GM19240 (cell line): ENCODE data around the gene OSBP2.

Experiments used
- DNase-seq: peaks from one replicate; pipeline ENCODE4 v3.0.0; 2011; ENCODE audit warnings: low spot score; ENCODE audit not compliant: insufficient read length

OSBP2 gene

DNA sequence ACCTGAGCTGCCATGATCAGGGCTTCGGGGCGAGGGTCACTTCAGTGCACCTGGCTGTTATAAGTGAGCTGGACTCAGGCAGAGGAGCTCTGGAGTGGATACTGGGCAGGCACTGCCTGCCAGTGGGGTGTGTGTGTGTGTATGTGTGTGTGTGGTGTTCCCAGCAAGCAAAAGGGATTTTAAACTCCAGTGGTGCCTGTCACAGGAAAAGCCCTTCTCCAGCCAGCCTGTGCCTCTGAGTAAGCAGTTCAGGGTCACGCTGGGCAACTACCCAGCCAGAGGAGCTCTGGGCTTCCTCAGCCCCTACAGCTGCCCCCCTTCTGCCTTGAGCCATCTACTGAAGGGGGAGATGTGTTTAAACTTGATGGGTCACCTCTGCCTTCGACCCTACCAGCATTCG, 109.0 kb downstream of the OSBP2 start:
- DNase-seq: no peak

- DNase-seq: no peak
Measured at GRCh38 chr22:30804626-30805025, 110.0 kb downstream of the OSBP2 start.

DNA sequence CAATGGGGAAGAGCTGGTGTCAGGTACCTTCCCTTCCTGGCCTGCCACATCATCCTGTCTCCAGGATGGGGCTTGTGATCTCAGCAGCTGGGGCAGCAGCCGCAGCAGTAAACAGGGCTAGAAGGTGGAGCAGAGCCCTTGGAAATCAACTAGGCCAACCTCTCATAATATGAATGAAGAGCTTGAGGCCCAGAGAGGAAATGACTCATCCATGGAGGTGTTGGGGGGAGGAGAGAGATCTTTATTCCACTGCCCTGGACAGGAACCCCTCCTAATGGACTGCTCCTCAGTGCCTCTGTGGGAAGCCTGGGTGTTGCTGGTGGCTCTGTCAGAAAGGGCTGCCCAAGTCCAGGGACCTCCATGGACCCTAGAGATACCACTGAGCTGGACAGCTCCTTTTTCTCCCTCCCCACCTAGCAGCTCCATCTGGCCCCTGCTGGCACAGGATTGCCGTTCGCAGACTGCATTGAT, 111.8 kb downstream of the OSBP2 start:
- DNase-seq: no peak

DNA sequence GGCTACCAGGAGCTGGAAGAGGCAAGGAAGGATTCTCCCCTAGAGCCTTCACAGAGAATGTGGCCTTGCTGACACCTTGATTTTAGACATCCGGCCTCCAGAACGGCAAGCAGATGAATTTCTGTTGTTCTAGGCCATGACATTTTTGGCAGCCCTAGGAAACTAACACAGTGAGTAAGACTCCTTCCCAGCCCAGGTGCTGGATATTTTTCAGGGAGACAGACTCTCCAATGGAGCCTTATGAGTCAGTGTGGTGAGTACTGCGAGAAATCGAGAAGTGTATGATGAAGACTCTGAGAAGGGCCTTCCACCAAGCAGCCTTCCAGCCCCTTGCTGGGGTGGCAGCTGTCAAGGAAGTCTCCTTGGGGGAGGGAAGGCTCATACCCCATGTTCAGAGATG, 114.4 kb downstream of the OSBP2 start:
- DNase-seq: no peak

- DNase-seq: no peak
Measured at GRCh38 chr22:30810105-30810504, 115.4 kb downstream of the OSBP2 start.

GRCh38 chr22:30813936-30814335, 119.3 kb downstream of the OSBP2 start:
- no peak for DNase-seq

- no peak for DNase-seq
Measured at GRCh38 chr22:30816413-30816812, 121.7 kb downstream of the OSBP2 start.

DNA sequence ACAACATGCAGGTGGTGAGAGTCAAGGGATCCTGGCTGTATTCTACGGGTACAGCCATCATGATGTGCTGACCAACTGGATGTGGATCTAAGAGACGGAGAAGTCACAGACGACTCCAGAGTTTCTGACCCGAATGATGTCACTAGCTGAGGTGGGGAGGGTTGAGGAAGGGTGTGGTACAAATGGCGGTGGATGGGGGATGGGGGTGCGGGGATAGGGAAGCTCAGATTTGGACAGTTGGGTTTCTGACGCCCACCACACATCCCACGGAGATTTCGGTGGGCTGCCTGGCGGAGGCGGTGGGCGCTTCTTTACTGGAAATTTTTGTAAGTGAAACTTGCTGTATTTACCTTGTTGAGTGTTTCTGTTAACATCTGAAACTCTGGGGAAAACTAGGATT, 126.7 kb downstream of the OSBP2 start:
- DNase-seq: no peak

- DNase-seq: no peak
Measured at GRCh38 chr22:30821863-30822215, 127.2 kb downstream of the OSBP2 start.

DNA sequence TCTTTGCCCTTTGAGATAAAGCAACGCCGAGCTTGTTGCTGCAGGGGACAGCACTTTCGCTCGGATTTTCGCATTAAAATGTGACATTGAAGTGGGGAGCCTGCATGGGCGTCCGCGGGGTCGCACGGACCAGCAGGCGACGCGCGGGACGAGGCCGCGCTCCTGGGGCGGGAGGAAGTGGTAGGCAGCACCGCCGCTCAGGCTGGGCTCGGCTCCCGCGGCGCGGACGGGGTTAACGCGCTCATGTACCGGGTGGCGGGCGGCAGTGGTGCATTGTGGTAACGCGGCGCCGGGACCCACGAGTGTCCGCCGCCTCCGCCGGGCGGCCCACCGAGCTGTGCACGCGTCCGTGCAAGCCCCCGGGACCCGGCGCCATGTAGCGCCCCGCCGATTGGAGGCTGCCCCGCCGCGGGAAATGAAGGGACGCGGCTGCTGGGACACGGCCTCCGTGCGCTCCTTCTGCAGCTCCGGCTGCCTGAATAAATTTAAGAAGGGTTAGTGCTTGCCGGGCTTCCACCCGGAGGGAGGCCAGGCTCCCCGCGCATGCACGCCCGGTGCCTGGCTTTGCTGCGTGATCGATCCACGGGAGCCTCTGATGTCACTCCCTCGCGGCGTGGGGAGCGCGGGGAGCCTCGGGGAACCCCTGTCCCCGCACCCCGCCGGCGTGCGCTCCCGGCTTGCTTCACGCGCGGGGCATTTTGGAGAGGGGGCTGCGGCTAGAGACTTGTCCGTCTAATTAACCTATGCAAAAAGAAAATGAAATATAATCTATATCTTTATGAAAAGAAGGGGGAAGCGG, 127.7 kb downstream of the OSBP2 start:
- DNase-seq: no peak

DNA sequence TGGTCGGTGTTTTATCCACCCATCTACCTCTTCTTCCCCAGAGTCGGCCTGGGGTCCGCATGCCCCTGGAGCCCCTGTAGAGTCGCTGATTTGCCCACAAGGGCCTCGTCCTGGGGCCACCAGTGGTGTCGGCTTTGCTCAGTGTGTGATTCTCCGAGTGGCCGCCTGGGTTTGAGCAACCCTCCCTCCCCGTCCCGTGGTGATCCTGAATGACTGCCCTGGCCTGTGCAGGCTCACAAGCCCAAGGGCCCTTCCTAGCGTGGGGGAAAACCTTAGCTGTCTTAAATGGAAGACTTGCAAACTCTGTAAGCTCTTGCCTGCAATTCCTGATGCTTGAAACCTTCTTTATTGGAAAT, 128.3 kb downstream of the OSBP2 start:
- DNase-seq: no peak

GRCh38 chr22:30824096-30824495, 129.4 kb downstream of the OSBP2 start:
- no peak for DNase-seq

- DNase-seq: no peak
Measured at GRCh38 chr22:30824711-30825110, 130.0 kb downstream of the OSBP2 start.

- DNase-seq: no peak
Measured at GRCh38 chr22:30825711-30826505, 131.2 kb downstream of the OSBP2 start.

DNA sequence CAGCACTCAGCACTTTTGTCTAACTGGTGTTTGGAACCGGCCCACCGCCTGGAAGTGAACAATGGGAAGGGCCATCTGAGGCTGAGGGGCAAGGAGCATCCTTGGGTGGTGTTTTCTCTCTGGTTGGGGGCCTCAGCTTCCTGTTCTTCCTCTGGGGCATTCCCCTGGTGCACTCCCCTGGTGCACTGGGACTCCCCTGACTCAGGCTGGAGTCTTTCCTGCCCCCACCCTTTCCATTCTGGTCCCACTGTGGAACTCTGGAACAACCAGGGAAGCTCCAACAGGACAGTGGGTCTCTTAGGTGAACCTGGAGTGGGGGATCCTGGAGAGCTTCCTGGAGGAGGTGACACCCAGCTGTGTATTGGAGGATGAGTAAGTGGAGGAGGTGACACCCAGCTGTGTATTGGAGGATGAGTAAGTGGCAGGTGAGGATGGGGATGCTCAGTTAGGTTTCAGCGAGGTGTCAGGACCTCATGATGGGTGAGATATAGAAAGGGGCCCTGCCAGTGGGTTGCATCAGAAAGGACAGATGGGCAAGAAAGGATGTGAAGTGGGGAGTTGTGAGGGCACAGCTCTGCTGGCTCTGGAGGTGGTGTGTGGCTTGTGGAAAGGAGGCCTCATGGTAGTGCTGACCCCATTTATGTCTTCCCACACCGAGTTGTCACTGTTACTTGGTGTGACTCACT, 132.1 kb downstream of the OSBP2 start:
- DNase-seq: no peak

GRCh38 chr22:30827646-30828045, 133.0 kb downstream of the OSBP2 start:
- no peak for DNase-seq

DNA sequence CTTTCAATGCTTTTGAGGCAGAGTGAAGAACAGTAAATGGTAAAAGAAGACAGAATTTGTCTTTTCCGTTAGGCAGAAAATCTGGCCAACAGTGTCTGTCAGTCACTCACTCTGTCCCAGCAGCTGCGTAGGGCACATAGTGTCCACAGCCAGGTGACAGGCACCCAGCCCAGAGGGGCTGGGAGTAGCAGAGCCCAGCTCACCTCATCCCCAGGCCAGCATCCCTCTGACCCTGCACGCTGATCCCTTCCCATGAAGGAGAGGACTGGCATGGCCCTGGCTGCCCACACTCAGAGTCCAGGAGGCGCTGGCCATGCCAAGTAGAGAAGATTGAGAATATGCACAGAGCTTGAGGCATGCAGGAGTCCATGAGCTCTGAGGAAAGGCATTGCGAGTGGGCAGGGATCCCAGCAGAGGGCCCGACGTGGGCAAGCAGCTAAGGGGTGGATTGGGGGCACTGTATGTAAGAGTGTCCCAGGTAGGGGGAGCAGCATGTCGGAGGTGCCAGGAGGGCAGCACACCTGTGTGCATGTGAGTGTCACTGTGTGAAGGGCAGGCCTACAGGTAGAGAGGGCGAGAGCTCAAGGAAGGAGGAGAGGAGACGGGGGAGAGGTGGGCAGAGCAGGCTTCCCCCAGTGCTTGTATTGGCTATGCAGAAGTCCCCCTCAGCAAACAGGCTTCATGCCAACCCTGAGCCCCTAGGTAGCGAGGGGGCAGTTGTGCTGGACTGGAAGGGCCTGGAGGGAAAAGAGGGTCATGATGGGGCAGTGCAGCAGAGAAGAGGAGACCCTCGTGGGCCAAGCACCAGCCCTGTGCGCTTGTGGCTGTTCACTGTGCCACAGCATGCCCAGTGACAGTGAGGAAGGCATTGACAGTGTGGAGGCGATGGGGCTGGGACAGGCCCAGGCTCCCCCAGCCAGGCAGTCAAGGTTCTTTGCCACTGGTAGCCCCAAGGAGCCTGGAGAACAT, 133.8 kb downstream of the OSBP2 start:
- no peak for DNase-seq

DNA sequence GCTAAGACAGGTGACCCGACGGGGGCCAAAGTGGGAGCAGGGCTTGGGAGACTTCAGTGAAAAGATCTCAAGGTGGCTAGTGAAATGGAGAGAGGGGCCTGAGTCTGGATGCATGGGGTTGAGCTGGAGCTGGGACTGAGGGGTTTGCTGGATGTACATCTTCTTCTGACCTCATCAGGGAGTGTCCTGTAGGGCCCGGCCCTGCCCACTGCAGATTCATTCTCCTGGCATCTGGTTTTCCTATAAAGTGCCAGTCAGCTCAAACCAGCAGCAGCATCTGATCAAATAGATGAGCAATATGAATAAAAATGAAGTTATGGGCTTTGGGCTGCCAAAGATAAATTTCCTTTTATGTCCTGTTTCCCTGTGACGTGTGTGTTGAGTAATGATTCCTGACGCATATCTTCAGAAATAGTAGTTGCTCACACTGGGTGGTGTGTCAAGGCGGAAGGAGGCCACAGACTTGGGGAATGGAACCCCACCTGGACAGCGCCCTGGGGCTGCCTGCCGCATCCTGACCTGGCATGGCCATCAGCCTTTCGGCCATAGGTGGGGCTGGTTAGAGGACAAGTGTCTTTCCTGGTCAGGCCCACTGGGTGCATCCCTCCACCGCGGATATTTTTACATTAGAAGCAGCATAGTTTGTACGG, 135.4 kb downstream of the OSBP2 start:
- no peak for DNase-seq

- DNase-seq: no peak
Measured at GRCh38 chr22:30830907-30831306, 136.2 kb downstream of the OSBP2 start.

- no peak for DNase-seq
Measured at GRCh38 chr22:30832407-30832987, 137.8 kb downstream of the OSBP2 start.
